GM12873 (cell line): ENCODE measurements around the gene ASGR2.

Experiments
- TF ChIP-seq, protein P1 (sequence below): IDR thresholded peaks from 2 replicates; pipeline ENCODE4 v1.5.1; 2012; ENCODE audit warnings: low read depth, mild to moderate bottlenecking, moderate library complexity, low read length, control low read depth; ENCODE audit not compliant: insufficient read depth; ENCODE audit errors: missing control alignments

ASGR2 gene

DNA sequence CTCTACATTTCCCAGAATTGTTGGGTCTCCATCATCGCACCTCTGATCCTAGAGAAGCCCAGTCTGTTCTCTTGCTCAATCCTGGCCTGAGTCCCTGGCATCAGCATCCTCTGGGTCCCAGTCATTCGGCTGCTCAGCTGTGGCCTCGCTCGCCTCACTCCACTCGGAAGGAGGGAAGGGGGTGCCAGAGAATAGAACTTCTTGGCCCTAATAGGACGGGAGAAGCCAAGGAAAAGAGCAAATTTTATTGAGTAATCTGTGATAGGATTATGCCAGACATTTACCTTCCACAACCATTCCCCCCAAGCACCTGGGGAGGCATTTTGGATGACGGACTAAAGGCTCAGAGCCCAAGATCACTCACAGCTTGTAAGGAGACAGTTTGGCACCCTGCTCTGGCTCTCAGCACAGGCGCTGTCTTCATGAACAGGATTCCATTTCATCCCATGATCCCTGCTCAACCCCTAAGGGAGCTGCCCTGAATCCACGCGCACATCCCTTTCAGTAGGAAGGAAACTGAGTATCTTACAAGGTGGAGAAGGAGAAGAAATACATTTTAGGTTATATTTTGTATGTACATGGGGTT, 34.1 kb downstream of the ASGR2 start:
- TF ChIP-seq, protein P1, sequence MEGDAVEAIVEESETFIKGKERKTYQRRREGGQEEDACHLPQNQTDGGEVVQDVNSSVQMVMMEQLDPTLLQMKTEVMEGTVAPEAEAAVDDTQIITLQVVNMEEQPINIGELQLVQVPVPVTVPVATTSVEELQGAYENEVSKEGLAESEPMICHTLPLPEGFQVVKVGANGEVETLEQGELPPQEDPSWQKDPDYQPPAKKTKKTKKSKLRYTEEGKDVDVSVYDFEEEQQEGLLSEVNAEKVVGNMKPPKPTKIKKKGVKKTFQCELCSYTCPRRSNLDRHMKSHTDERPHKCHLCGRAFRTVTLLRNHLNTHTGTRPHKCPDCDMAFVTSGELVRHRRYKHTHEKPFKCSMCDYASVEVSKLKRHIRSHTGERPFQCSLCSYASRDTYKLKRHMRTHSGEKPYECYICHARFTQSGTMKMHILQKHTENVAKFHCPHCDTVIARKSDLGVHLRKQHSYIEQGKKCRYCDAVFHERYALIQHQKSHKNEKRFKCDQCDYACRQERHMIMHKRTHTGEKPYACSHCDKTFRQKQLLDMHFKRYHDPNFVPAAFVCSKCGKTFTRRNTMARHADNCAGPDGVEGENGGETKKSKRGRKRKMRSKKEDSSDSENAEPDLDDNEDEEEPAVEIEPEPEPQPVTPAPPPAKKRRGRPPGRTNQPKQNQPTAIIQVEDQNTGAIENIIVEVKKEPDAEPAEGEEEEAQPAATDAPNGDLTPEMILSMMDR, result no peak

DNA sequence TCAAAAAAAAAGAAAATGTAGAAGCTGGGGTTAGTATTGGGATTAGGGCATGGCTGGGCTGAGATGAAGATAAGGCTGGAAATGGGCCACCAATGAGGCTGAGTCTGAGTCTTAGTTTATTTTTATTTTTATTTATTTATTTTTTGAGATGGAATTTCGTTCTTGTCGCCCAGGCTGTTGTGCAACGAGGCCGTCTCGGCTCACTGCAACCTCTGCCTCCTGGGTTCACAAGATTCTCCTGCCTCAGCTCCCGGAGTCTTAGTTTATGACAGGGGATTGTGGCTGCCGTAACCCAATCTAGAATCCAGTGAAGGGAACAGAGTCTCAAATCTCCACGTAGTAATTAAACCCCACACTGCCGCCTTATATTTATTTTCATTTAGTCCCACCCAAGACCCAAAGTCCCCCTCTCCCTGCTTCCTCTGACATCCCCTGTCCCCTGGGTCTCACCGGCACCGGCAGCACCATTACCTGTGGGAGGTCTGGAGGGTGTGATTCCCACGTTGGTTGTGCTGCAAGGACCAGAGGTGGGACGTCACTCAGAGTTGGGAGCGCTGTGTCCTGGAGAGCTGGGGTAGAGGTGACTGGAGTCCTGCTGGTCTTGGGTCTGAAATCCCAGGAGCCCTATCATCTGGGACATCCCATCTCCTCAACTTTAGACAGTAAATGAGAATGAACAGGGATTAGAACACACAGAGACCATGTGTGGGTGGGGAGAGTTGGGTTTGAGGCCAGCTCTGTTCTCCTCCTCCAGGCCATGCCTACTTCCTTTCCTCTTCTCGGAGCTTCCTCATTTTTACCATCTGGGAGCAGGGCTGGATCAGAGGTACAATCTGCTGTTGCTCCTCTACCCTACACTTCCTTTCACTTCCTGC, 34.8 kb downstream of the ASGR2 start, which contains the start of gene CLEC10A:
Gene CLEC10A (minus strand): TSS at position 671 of the 875 bp plus-strand sequence. CDS start 1,439 bp downstream, outside the sequence.
- TF ChIP-seq, protein P1, result no peak

DNA sequence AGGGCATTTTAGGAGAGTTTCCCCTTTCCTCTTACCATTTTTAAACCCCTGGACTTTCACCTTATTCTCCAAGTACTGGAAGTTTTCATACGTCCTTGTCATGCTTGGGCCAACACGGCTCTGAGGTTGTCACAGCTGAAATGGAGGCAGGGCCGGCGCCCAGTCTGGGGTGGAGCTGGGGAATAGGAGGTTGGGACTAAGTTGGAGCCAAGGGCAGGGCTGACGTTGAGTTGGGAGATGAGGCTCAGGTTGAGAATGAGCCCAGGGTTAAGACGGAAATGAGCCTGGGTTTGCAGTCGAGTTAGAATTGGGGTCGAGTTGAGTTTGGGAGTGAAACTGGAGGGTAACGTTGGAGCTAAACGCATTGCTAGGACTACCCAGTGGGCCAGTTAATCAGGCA, 35.9 kb downstream of the ASGR2 start:
- TF ChIP-seq, protein P1, result no peak

DNA sequence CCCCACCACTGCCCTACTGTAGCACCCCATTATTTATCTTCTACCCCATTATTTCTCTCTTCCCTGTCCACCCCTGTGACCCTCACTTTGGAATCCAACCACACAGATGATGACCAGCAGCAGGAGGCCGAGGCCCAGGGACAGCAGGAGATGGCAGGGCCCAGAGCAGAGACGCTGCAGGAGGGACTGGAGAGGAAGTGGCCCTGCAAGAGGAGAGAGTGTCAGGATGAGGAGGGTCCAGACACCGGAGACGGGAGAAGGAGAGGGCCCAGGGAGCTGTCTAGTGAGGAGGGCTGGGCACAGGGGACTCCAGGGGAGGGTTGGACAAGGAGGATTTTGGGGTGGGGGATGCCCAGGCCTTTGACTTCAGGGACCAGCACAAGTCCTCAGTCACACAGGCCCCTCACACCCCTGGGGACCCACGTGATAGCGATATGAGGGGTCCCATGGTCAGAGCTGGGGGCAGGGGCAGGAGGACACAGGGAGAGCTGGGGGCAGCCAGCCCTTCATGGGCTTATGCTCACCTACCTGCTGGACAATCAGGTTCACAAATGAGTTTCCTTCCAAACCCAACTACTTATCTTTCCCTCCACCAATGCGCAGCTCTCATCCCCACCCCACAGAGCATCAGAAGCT, 36.6 kb downstream of the ASGR2 start:
- TF ChIP-seq, protein P1, result no peak

DNA sequence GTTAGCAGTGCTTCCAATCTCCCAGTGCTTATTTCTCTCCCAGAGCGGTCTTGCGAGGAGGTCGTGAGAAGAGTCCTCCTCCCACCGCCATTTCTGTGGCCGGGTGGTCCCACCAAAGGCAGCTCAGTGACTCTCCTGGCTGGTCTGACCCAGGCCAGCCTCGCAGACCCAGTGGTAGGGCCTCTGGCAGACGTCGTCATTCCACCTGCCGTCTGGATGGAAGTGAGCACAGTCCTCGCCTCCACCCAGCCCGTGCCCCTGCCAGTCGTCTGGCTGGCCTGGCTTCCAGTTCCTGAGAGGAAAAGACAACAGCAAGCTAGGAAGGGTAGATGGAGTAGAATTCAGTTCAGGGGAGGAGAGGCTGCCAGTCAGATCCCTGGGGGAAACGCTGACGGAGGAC, 39.7 kb downstream of the ASGR2 start:
- TF ChIP-seq, protein P1, result no peak

DNA sequence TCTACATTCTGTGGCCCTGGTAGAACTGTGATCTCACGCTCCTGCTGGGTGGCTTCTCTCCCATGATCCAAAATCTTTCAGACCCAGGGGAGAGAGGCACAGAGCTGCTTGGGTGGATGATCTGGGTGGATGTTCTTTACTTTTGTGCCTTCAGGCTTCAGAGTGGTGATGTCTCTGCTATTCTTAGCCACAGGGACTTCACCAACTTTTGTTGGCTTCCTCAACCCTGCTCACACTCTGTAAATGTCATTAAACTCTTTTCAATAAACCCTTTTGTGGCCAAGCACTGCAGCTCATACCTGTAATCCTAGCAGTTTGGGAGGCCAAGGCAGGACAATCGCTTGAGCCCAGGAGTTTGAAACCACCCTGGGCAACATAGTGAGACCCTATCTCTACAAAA, 42.2 kb downstream of the ASGR2 start:
- TF ChIP-seq, protein P1, result no peak

DNA sequence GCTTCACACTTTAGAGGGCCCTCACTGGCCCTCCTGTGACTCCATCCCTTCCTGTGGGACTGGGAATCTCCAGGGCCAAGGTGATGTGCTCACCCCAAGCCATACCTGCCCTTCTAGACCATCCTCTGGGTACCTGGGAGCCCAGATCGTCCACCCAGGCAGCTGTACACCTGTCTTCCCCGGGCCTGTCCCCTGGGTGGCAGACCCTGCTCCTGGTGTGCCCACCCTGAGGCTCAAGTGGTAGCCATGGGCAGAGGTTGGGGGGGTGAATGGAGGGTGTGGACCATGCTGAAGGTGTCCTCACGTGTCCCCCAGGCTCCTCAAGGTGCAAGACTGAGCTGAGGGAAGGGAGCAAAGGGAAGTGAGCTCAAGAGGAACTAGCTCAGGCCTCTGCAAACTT, 43.9 kb downstream of the ASGR2 start:
- TF ChIP-seq, protein P1, result no peak
